ENCODE results near the gene RNF130.
A peak's percentile ranks its signal among the peaks of the same experiment; 100 is the strongest.
"Not testable (repeated sequence)": the region's sequence is repeated elsewhere in the genome, so short reads cannot be mapped to it uniquely, and the experiment has no call there.

Gene RNF130

GRCh38 chr5:180006141-180006540 is 65.4 kb downstream of the RNF130 start:
- H3K9me3 Mint-ChIP-seq: no peaks in the 10 kb centered on the region
- H3K27me3 Mint-ChIP-seq: no peaks in the 10 kb centered on the region
- H3K36me3 Mint-ChIP-seq: peaks cover 47% of the 10 kb centered on the region
- H3K27ac Mint-ChIP-seq: no peak overlapping the region
- H3K4me3 Mint-ChIP-seq: no peak overlapping the region
- ATAC-seq: no peak
- H3K4me1 Mint-ChIP-seq: peaks cover 13% of the 10 kb centered on the region

DNA sequence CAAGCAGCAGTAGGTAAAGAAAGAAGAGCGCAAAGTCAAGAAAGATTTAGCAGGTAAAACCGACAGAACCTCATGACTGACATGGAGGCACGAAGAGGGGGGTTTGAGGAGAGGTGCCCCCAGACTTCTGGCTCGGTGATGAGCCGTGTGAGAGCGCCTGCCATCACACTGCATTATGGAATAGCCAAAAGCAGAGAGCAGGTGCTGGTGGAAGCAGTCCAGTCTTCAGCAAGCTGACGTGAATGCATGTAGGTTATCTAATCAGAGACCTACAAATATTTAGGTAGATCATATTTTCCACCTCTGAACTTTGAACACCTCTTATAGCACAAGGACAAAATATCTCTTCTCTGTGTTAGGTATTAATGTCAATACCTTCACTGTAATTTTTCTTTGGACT is 68.4 kb downstream of the RNF130 start:
- no peaks in the 10 kb centered on the region for H3K27me3 Mint-ChIP-seq
- H3K4me1 Mint-ChIP-seq: peaks cover 11% of the 10 kb centered on the region
- H3K4me3 Mint-ChIP-seq: no peak overlapping the region
- no peaks in the 10 kb centered on the region for H3K9me3 Mint-ChIP-seq
- no peak overlapping the region for H3K27ac Mint-ChIP-seq
- peaks cover 31% of the 10 kb centered on the region for H3K36me3 Mint-ChIP-seq
- ATAC-seq: no peak

DNA sequence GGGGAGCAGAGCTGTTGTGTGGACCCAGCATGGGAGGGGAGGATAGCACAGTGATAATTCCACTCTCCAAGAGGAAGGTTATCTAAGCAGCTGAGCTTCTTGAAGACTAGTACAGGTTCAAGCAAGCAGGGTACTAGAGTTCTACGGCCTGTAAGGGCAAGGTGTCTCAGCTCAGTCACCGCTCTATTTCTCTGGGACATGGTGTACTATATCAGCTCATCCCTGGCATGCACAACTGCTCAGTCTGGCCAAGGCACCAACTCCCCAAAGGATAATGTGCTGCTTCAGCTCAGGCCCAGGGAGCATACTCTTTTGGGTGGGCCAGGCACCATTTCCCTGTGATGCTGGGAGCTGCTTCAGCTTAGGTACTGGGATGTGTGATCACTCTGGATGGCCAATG is 69.8 kb downstream of the RNF130 start:
- no peak for ATAC-seq
- H3K27me3 Mint-ChIP-seq: no peaks in the 10 kb centered on the region
- peaks cover 1% of the 10 kb centered on the region for H3K4me1 Mint-ChIP-seq
- H3K4me3 Mint-ChIP-seq: no peak overlapping the region
- H3K36me3 Mint-ChIP-seq: peaks cover 27% of the 10 kb centered on the region
- H3K27ac Mint-ChIP-seq: no peak overlapping the region
- no peaks in the 10 kb centered on the region for H3K9me3 Mint-ChIP-seq

DNA sequence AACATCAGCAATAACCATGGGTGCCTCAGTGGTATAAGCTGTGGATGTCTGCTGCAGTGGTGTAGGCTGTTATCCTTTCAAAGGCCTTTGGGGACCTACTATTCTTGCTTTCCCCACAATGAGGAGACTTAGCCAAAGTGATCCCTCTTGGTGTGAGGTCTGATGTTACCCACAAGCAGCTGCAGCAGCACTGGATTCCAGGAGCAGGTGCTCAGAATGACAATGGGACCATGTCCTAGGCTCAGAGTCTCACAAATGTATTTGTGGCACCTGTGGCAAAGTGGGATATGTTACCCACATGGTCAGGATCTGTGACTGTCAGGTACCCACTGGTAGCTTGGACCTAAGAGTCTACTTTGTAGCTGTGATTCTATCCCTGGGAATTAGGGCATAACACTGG is 70.4 kb downstream of the RNF130 start:
- ATAC-seq: no peak
- H3K27me3 Mint-ChIP-seq: no peaks in the 10 kb centered on the region
- no peak overlapping the region for H3K4me3 Mint-ChIP-seq
- H3K36me3 Mint-ChIP-seq: peaks cover 27% of the 10 kb centered on the region
- H3K9me3 Mint-ChIP-seq: no peaks in the 10 kb centered on the region
- H3K27ac Mint-ChIP-seq: no peak overlapping the region
- no peaks in the 10 kb centered on the region for H3K4me1 Mint-ChIP-seq

- Mint-ChIP-seq H3K27me3 (no peaks in the 10 kb centered on the region), H3K4me3 (no peak overlapping the region), H3K9me3 (no peaks in the 10 kb centered on the region), H3K27ac (no peak overlapping the region), H3K4me1 (no peaks in the 10 kb centered on the region), H3K36me3 (peaks cover 22% of the 10 kb centered on the region)
- no peak for ATAC-seq
Measured at GRCh38 chr5:179998485-179998884, 73.1 kb downstream of the RNF130 start.

DNA sequence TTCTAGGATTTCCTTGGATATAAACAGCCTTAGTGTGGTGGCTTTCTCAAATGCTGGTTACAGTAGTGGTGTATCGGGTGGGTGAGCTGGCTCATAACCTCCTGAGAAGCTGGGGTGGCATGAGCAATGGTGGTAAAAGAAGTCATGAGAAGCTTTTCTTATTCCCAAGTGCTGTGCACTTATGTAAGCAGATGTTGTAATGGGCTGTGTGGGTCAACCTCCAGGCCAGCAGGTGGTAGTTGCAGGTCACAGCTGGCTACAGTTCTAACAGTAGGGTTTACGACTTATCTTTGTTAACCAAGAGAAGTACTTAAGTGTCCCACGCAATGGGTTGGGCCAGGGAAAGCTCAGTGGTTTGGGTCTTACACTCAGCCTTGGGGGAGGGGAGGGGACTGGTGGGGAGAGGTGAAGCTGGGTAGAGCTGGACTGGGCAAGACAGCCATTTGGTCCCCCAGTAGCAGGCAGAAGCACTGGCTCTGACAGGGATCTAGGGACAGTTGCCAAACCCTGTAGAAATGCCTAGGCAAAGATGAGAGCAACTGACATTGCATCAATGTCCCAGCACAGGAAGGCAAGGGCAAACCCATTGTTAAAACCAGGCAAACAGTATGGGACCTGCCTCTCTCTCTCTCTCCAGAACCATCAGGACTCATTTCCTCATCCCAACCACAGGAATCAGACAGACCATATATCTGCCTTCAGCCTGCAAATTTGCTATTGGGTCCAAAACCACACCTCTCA is 76.8 kb downstream of the RNF130 start:
- Mint-ChIP-seq H3K9me3 (no peaks in the 10 kb centered on the region), H3K4me1 (no peaks in the 10 kb centered on the region), H3K27ac (no peak overlapping the region), H3K4me3 (no peak overlapping the region), H3K36me3 (peaks cover 8% of the 10 kb centered on the region), H3K27me3 (no peaks in the 10 kb centered on the region)
- no peak for ATAC-seq

GRCh38 chr5:179992855-179993254 is 78.7 kb downstream of the RNF130 start:
- not testable (repeated sequence) for H3K27me3 Mint-ChIP-seq, H3K4me1 Mint-ChIP-seq, H3K4me3 Mint-ChIP-seq, ATAC-seq, H3K36me3 Mint-ChIP-seq, H3K9me3 Mint-ChIP-seq, H3K27ac Mint-ChIP-seq

- Mint-ChIP-seq H3K27me3 (no peaks in the 10 kb centered on the region), H3K4me3 (no peak overlapping the region), H3K9me3 (no peaks in the 10 kb centered on the region), H3K36me3 (peaks cover 8% of the 10 kb centered on the region), H3K4me1 (no peaks in the 10 kb centered on the region), H3K27ac (no peak overlapping the region)
- no peak for ATAC-seq
Measured at GRCh38 chr5:179991106-179991505, 80.5 kb downstream of the RNF130 start.

DNA sequence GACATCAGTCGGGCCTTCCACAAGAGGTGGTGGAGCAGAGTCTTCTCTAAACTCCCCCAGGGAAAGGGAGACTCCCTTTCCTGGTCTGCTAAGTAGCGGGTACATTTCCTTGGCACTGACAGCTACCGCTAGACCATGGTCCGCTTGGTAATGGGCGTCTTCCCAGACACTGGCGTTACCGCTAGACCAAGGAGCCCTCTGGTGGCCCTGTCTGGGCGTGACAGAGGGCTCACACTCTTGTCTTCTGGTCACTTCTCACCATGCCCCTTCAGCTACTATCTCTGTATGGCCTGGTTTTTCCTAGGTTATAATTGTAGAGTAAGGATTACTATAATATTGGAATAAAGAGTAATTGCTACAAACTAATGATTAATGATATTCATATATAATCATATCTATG is 81.0 kb downstream of the RNF130 start:
- H3K9me3 Mint-ChIP-seq, ATAC-seq, H3K4me1 Mint-ChIP-seq, H3K36me3 Mint-ChIP-seq, H3K27ac Mint-ChIP-seq, H3K27me3 Mint-ChIP-seq, H3K4me3 Mint-ChIP-seq: not testable (repeated sequence)

GRCh38 chr5:179986328-179986727 is 85.2 kb downstream of the RNF130 start:
- ATAC-seq: no peak
- no peaks in the 10 kb centered on the region for H3K9me3 Mint-ChIP-seq
- no peak overlapping the region for H3K27ac Mint-ChIP-seq
- no peaks in the 10 kb centered on the region for H3K27me3 Mint-ChIP-seq
- H3K4me3 Mint-ChIP-seq: no peak overlapping the region
- no peaks in the 10 kb centered on the region for H3K4me1 Mint-ChIP-seq
- H3K36me3 Mint-ChIP-seq: no peaks in the 10 kb centered on the region

DNA sequence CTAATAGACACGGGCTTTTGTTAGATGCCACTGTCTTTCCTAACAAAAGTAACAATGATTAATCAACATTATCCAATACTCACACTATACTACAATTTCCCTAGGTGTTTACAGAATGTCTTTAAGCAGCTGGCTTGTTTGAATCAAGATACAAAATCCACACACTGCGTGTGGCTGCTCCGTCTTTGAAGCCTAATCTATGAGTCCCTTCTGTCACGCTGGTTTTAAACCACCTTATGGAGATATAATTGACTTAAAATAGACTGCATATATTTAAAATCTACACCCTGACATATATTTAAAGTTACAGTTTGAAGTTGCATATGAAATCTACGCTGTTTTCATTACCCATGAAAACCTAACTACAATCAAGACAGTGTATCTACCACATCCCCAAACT is 89.9 kb downstream of the RNF130 start:
- no peak overlapping the region for H3K27ac Mint-ChIP-seq
- no peaks in the 10 kb centered on the region for H3K27me3 Mint-ChIP-seq
- H3K9me3 Mint-ChIP-seq: no peaks in the 10 kb centered on the region
- peaks cover 6% of the 10 kb centered on the region for H3K36me3 Mint-ChIP-seq
- ATAC-seq: no peak
- H3K4me3 Mint-ChIP-seq: no peak overlapping the region
- no peaks in the 10 kb centered on the region for H3K4me1 Mint-ChIP-seq

GRCh38 chr5:179980767-179981166 is 90.8 kb downstream of the RNF130 start:
- H3K36me3 Mint-ChIP-seq: peaks cover 8% of the 10 kb centered on the region
- H3K4me3 Mint-ChIP-seq: no peak overlapping the region
- peak overlapping the region; percentile 35 for H3K27ac Mint-ChIP-seq
- H3K27me3 Mint-ChIP-seq: no peaks in the 10 kb centered on the region
- no peaks in the 10 kb centered on the region for H3K9me3 Mint-ChIP-seq
- ATAC-seq: no peak
- peaks cover 3% of the 10 kb centered on the region for H3K4me1 Mint-ChIP-seq

- no peak for ATAC-seq
- Mint-ChIP-seq H3K9me3 (no peaks in the 10 kb centered on the region), H3K36me3 (peaks cover 18% of the 10 kb centered on the region), H3K4me1 (peaks cover 20% of the 10 kb centered on the region), H3K4me3 (no peak overlapping the region), H3K27ac (no peak overlapping the region), H3K27me3 (no peaks in the 10 kb centered on the region)
Measured at GRCh38 chr5:179978792-179979191, 92.8 kb downstream of the RNF130 start.

GRCh38 chr5:179975713-179976134 is 95.8 kb downstream of the RNF130 start:
- H3K27ac Mint-ChIP-seq: peak overlapping the region; percentile 99
- peaks cover 44% of the 10 kb centered on the region for H3K4me1 Mint-ChIP-seq
- H3K4me3 Mint-ChIP-seq: no peak overlapping the region
- no peak for ATAC-seq
- H3K27me3 Mint-ChIP-seq: no peaks in the 10 kb centered on the region
- peaks cover 27% of the 10 kb centered on the region for H3K36me3 Mint-ChIP-seq
- no peaks in the 10 kb centered on the region for H3K9me3 Mint-ChIP-seq

DNA sequence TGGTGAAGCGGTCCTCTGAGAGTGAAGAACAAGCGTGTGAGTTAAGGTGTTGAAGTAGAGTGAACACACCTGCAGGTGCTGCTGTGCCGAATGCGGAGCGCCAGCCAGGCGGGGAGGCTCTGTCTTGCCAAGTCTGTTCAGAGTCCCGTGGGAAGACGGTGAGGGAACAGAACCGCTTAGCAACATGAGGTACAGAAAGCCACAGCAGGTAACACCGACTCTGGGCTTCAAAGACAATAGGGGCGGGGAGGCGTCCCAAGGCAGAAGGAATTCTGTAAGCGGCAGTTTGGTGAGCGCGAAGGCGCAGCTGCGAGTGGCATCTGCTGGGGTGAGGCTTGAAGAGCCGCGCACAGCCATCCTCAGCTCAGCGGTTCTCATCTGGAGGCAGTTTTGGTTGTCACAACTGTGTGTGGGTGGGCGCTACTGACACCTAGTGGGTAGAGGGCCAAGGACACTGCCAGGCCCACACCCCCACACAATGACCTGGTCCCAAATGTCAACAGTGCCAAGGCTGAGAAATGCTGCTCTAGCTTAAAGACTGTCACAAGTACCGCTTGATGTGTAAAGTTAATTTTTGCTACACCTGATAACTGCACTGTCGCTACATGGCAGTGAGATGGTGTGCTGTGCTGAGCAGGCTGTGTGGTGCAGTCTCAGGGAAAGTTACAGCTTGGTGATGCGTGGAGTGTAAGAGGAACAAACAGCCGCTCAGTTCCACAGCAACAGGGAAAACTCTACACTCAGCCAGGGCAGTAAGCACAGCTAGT is 96.4 kb downstream of the RNF130 start:
- Mint-ChIP-seq H3K9me3 (no peaks in the 10 kb centered on the region), H3K36me3 (peaks cover 27% of the 10 kb centered on the region), H3K27me3 (no peaks in the 10 kb centered on the region), H3K27ac (peak overlapping the region; percentile 99), H3K4me1 (peaks cover 46% of the 10 kb centered on the region), H3K4me3 (peak overlapping the region; percentile 65)
- ATAC-seq: peak; percentile 91

Measured in stimulated activated memory B cell treated with anti-CD40 and anti-IgM and Interleukin-4, amounts not matched to agents 10 μg/mL and 1 μg/mL and 100 μg/mL, for 72 hours (primary cell).